HG02642 (cell line): ENCODE data around the gene PTCRA.
"Not testable (repeated sequence)": the region's sequence is repeated elsewhere in the genome, so short reads cannot be mapped to it uniquely, and the experiment has no call there.

ENCODE experiments used
- ATAC-seq: cut with Tn5 transposase; IDR thresholded peaks from one replicate; pipeline ENCODE4 v1.9.1; 2021; ENCODE audit warnings: mild to moderate bottlenecking; ENCODE audit not compliant: unreplicated experiment, poor library complexity

The PTCRA gene

DNA sequence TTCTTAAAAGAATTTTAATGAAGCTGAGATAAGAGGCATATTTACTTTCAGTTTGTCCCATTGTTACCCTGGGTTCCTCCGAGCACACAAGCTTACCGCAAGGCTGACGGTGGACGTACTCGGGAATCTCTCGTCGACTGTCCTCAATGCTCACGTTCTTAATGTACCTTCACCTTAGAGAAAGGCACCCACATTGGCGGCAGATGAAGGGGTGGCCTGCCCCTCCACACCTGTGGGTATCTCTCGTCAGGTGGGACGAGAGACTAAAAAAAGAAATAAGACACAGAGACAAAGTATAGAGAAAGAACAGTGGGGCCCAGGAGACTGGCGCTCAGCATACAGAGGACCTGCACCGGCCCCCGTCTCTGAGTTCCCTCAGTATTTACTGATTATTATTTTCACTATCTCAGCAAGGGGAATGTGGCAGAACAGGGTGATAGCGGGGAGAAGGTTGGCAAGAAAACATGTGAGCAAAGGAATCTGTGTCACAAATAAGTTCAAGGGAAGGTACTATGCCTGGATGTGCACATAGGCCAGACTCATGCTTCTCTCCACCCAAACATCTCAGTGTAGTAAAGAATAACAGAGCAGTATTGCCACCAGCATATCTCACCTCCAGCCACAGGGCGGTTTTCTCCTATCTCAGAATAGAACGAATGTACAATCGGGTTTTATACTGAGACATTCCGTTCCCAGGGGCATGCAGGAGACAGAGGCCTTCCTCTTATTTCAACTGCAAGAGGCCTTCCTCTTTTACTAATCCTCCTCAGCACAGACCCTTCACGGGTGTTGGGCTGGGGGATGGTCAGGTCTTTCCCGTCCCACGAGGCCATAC, 13.2 kb upstream of the PTCRA start:
- ATAC-seq = not testable (repeated sequence)

DNA sequence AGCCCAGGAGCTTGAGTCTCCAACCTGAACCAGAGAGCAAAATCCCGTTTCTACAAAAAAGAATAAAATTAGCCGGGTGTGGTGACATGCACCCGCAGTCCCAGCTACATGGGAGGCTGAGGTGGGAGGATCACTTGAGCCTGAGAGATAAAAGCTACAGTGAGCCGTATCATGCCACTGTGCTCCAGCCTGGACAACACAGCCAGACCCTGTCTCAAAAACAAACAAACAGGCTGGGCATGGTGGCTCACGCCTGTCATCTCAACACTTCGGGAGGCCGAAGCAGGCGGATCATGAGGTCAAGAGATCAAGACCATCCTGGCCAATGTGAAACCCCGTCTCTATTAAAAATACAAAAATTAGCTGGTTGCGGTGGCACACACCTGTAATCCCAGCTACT, 11.4 kb upstream of the PTCRA start:
- no peak for ATAC-seq

- ATAC-seq = no peak
Measured at GRCh38 chr6:42907336-42907735, 8.5 kb upstream of the PTCRA start.

DNA sequence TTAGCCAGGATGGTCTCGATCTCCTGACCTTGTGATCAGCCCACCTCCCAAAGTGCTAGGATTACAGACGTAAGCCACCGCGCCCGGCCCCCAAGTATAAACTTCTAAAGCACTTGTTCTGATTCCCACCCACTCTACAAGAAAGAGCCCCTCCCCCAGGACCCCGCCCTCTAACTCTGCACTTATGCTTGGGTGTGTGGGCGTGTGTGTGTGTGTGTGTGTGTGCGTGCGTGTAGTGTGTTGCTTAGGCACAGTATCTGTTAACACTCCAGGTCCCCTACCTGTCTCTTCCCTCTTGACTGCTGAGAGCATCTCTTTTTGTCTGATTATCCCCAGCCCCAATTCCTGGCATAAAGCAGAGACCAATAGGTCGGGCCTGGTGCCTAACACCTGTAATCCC, 6.0 kb upstream of the PTCRA start:
- ATAC-seq = no peak

DNA sequence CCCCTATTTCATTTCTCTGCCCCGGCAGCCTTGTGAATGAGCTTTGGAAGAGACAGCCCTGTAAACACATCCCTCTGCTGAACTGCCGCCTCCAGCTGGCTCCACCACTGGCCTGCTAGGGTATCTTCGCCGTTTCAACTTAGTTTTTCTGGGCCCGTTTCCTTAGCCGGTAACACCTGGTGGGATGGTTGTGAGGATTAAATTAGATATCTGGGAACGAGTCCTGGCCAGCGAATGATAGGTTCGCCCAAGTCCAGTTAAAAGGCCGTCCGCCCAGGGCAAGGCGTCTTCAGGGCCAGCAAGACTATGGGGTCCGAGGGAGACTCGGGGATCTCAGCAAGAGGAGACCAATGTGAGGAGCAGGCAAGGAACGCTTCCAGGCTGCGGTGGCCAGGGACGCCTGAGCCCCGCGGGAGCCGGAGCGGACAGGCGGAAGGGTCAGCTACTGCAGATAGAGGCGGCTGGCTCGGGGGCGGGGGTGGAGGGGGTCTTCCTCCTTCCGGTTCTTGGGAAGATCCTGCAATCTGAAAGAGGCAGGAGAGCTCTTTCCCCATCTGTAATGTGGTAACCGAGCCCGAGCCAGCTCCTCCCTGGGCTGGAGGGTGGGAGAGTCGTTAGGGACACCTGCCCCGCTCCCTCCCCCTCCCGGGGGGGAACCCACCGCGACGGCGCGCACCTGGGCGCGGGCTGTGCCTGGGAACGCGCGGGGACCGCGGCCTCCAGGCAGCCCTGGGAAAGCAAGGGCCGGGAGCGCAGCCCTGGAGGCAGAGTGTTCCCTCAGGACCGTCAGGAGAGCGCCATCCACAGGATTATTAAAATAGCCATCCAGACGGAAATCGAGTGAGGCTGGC, 4.5 kb upstream of the PTCRA start:
- ATAC-seq = no peak

GRCh38 chr6:42914546-42914945, 1.3 kb upstream of the PTCRA start:
- no peak for ATAC-seq

DNA sequence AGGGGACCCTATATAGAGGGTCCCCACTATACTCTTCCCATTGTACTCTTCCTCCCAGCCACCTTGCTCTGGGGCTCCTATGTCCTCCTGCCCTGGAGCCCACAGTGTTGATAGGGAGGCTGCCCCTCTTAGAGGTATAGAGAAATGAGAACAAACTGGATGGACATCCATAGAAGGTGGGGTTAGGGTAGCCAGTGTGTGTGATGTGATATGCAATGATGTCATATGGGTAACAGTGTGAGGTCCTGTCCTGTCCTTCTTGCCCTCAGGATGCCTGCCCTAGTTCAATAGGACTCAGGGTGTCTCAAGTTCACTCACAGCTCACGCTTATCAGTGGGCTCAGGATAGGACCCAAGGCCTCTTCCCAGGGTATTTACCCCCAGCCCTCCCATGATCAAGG, 435 bp downstream of the PTCRA start:
- ATAC-seq = no peak

DNA sequence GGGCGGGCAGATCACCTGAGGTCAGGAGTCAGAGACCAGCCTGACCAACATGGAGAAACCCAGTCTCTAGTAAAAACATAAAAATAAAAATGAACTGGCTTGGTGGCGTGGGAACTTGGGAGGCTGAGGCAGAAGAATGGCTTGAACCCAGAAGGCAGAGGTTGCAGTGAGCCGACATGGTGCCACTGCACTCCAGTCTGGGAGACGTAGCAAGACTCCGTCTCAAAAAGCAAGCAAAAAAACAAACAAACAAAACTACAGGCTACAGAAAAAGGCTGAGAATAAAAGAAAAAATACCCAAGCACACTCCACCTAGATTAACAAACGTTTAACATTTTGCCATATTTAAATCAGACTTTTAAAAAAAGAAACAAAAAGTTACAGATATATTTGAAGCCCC, 5.9 kb downstream of the PTCRA start:
- no peak for ATAC-seq

DNA sequence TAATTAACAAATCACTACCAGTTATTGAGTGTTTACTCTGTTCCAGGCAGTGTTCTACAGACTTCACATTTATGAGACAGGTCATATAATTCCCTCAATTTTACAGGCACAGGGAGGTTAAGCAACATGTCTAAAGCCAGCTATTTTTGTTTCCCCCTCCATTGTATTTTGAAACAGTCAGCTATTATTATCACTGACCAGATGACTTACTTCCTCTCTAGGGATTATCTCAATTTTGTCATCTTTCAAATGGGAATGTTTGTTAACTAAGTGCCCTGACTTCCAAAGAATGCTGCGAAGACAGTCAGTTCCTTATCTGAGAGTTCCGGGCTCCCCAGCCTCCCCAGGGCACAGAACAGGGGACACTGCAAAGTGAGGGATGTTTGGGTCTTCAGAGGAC, 7.8 kb downstream of the PTCRA start:
- ATAC-seq = no peak

- no peak for ATAC-seq
Measured at GRCh38 chr6:42925248-42925857, 9.5 kb downstream of the PTCRA start.

DNA sequence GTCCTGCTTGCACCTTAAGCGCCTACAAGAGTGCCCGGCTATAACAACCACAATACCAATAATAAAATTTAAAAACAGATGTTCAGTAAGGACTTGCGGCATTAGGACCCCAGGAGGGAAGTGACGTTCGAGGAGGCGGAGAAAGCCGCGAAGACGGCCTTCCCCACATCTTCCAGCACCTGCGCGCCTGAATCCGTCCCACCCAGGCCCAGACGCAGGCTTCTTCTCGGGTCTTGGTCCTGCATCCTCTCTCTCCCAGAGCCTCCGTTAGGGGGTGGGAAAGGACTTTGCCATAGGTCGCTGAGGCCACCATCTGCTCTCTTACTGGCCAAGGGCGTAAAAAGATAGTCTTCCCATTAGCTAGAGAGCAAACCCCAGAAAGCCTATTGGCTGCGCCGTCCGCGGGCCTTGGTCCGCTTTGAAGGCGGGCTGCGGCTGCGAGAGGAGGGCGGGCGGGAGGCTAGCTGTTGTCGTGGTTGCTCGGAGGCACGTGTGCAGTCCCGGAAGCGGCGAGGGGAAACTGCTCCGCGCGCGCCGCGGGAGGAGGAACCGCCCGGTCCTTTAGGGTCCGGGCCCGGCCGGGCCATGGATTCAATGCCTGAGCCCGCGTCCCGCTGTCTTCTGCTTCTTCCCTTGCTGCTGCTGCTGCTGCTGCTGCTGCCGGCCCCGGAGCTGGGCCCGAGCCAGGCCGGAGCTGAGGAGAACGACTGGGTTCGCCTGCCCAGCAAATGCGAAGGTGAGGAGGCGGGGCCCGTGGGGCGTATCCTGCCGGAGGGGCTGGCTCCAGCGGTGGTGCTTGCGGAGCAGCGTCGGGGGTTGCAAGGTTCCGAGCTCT, 13.3 kb downstream of the PTCRA start, which contains the start of gene CNPY3:
Gene CNPY3 (plus strand): TSS at position 495 of the 835 bp plus-strand sequence. CDS start 91 bp downstream, at position 586.
- peak; percentile 76 for ATAC-seq

- ATAC-seq = peak; percentile 57
Measured at GRCh38 chr6:42929821-42930360, 14.0 kb downstream of the PTCRA start.

DNA sequence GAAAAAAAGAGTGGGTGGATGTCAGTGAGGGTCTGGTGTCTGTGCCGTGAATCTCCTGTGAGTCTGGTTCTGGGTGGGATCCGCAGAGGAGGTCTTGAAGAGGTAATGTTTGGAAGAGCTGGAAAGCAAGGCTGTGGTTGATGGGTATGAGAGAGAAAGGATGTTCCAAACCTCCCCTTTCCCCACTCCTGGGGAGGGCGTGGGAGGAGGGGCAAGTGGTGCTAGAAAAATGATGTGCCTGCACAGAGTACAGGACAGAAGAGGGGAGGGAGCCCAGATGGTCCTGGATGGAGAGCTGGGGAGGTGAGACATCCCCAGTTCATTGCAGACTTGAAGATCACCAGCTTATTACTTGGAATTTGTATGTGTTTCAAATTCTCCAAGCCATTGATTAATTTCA, 16.6 kb downstream of the PTCRA start:
- ATAC-seq = no peak

DNA sequence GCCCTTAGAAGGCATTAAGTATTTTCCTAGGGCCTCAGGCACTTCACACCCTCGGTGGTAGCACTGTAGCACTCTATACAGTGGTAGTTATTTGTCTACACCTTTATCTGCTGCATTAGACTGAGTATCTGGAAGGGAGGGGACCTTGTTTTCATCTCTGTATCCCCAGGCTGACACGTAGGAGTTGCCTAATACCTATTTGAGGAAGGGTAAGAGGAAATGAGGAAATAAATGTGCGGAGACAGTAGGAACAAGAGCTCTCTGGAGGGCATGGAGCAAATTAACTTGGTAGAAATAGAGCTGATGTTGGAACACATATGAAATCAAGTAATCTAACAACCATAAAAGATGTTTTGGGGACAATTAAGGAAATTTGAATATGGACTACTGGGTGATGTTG, 17.4 kb downstream of the PTCRA start:
- ATAC-seq = no peak

GRCh38 chr6:42935322-42935721, 19.5 kb downstream of the PTCRA start:
- no peak for ATAC-seq

GRCh38 chr6:42936398-42936797, 20.5 kb downstream of the PTCRA start:
- no peak for ATAC-seq

GRCh38 chr6:42937548-42938427, 21.9 kb downstream of the PTCRA start:
- ATAC-seq = no peak

- ATAC-seq = no peak
Measured at GRCh38 chr6:42938428-42938796, 22.6 kb downstream of the PTCRA start.
